Heart left ventricle (tissue), 13 donors: Measurements from ENCODE around the gene SLC52A3.

ENCODE experiments used
- CTCF ChIP-seq, 12 donors: fragments of 200-600 bp; sonication (generic) in 4 of 12; IDR thresholded peaks; one replicate each; pipeline versions ENCODE4 v1.5.0 to v1.8.0; 2018 to 2022; ENCODE audit warnings: antibody characterized with exemption in 12 of 12, mild to moderate bottlenecking in 5 of 12
- POLR2A ChIP-seq, 2 donors: fragments of 450-650 bp; IDR thresholded peaks; one replicate each; pipeline ENCODE4 v1.6.1; 2017; ENCODE audit warnings: antibody characterized with exemption in 2 of 2, mild to moderate bottlenecking in 2 of 2, moderate library complexity in 2 of 2
- donor health status: ischemic (EF 13 %, LVEDD 7.1; RV severe dilation, severe dysfunction).
- donor health status: DM: no; HTN: yes; CAD: no.
- donor health status: DM: no; HTN: no; CAD: no.
- donor health status: ischemic (EF 25% LVEDD 6.9; RV normal size, moderate dysfunction).
- donor health status: ischemic (EF 25% LVEDD 5.7; RV mildly dilated, moderate dysfunction).
- donor health status: ischemic (EF 35%, LVEDD 5.7; RV mildly dilated, moderate dysfunction).
- donor health status: nonischemic (EF 11% LVEDD 7.7; RV severe dilation, severe dysfunction).
- donor health status: DM: yes; HTN: yes; CAD: no.
- donor health status: PGD.
- donor health status: ischemic (EF 29% LVEDD 5.4; RV normal size, mild dysfunction).
- donor health status: nonischemic (EF 23%, LVEDD 6.1; RV moderate dilation, normal function).

DNA sequence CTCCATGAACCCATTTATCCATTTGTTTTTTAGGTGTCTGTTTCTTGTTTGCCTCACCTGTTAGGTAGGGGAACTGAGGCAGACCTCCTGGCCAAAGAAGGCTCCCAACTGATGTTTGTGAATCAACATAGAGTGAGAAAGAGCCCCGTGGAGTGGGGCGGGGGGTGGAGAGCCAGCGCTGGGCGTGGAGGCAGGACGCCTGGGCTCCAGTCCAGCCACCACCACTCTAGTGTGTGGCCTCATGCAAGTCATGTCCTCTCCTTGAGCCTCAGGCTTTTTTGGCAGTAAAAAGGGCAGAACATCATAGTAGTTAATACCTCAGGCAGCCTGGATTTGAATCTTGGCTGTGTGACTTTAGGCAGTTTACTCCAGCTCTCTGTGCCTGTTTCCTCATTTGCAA, 50.5 kb downstream of the SLC52A3 start:
- no peak for TF ChIP-seq CTCF (IDR thresholded peaks at IDR 0.05)
- no peak for TF ChIP-seq POLR2A (IDR thresholded peaks at IDR 0.05)
